Esophagus muscularis mucosa (tissue), 4 donors: ENCODE measurements around the gene ATP2B2. TPM values are rescaled to one million over a fixed set of nuclear protein-coding genes. Genes with fewer than 3 reads are reported as not detected.

Source experiments
- DNase-seq: peaks from one replicate; pipeline ENCODE4 v3.0.0-alpha.2; 2017; ENCODE audit errors: extremely low spot score
- H3K27ac ChIP-seq, 4 donors: fragments of 200-600 bp; sonication (generic); replicated peaks in 1 of 4; 1 replicate in 3 of 4; 2 replicates in 1 of 4; pipeline ENCODE4 v1.5.1; 2016 to 2019; ENCODE audit warnings: mild to moderate bottlenecking in 1 of 4
- H3K27me3 ChIP-seq, 4 donors: fragments of 200-600 bp; sonication (generic); one replicate each; pipeline versions ENCODE4 v1.5.1 to v1.6.0; 2016 to 2019
- H3K36me3 ChIP-seq, 4 donors: fragments of 200-600 bp; sonication (generic); one replicate each; pipeline ENCODE4 v1.5.1; 2016 to 2019
- H3K4me1 ChIP-seq, 4 donors: fragments of 200-600 bp; sonication (generic); one replicate each; pipeline ENCODE4 v1.5.1; 2016 to 2019
- H3K4me3 ChIP-seq, 4 donors: fragments of 200-600 bp; sonication (generic); 1 replicate in 2 of 4; 2 replicates in 2 of 4; pipeline ENCODE4 v1.5.1; 2016 to 2019; ENCODE audit warnings: mild to moderate bottlenecking in 4 of 4, moderate library complexity in 1 of 4
- H3K9me3 ChIP-seq, 4 donors: fragments of 200-600 bp; sonication (generic); 1 replicate in 3 of 4; 2 replicates in 1 of 4; pipeline ENCODE4 v1.5.1; 2016 to 2019
- EP300 ChIP-seq: sonication (generic); formaldehyde crosslinking; IDR thresholded peaks from one replicate; pipeline ENCODE4 v1.6.1; 2017; ENCODE audit warnings: antibody characterized with exemption
- POLR2A ChIP-seq: fragments of 450-650 bp; IDR thresholded peaks from one replicate; pipeline ENCODE4 v1.6.1; 2017; ENCODE audit warnings: antibody characterized with exemption, moderate library complexity, mild to moderate bottlenecking, low read depth
- POLR2AphosphoS5 ChIP-seq, 2 donors: sonication (generic); formaldehyde crosslinking; IDR thresholded peaks; one replicate each; pipeline ENCODE4 v1.6.1; 2017; ENCODE audit warnings: antibody characterized with exemption in 2 of 2
- whole genome bisulfite sequencing: methylation state at CpG from one replicate; pipeline ENCODE4 v1.1.5; 2018; 5-methylcytosine and 5-hydroxymethylcytosine counted together
- intact Hi-C: fragments of 100-400 bp; cut with DNase I; formaldehyde crosslinking; loops from one replicate; pipeline ENCODE4 v1.15.1; 2023
- total RNA-seq, 4 donors: library from RNA; depleted of rRNA; stranded (reverse); fragments of >200 nt; gene quantifications; one replicate each; pipeline versions ENCODE4 v1.1.0 to v1.2.1, GENCODE V29; 2016
- TF ChIP-seq, protein P1 (sequence below), 3 experiments: fragments of 200-600 bp in 2 of 3; fragments of 450-650 bp in 1 of 3; sonication (generic) in 2 of 3; IDR thresholded peaks; one replicate each; pipeline ENCODE4 v1.5.1; 2017 to 2019; ENCODE audit warnings: antibody characterized with exemption in 3 of 3, mild to moderate bottlenecking in 2 of 3, moderate library complexity in 1 of 3

The ATP2B2 gene
- total RNA-seq, 4 donors from 2014 or later = under 0.01 to 0.75 (median 0.39) TPM

DNA sequence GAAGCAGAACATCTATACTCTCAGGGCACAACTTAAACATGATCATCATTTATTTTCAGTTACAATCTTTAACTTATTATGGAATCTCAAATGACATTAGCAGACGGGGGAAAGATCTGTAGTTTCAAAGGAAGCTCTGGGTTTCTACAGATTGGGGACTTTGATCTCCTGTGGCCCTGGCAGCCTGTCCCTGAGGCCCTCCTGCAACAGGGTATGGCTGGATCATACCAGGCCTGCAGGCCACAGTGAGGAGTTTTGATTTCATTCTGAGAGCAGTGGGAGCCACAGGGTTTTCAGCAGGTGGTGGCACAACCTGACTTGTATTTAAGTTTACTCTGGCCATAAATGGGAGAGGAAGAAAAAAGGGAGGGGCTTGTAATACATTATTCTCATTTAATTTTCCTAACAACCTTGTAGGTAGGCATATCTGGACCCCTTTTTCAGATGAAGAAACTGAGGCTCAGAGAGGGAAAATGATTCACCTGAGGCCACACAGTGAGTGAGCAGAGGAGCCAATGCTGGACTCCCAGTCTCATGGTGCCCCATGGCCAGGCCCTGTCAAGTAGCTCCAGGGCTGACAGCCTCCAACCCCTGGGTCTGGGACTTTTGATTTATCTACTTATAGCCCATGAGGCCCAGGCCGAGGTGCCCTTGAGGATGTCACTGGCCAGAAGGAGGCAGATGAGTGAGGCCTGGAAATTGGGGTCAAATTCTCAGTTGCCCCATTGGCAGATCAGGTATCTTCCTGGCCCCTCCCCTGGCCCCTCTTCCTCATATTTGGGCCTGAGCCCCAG lies 71.0 kb downstream of the ATP2B2 start:
- Histone ChIP-seq H3K4me3 (no peak overlapping the region), H3K9me3 (peaks cover 0 to 7% (median 0%) of the 10 kb centered on the region in 4 donors), H3K27me3 (no peaks in the 10 kb centered on the region), H3K4me1 (no peaks in the 10 kb centered on the region), H3K36me3 (no peaks in the 10 kb centered on the region), H3K27ac (no peak overlapping the region)
- no peak for DNase-seq
- 91% methylated on average over 2 of the region's 2 CpGs for WGBS
- intact Hi-C loops = no loop called here
- TF ChIP-seq POLR2AphosphoS5 (IDR thresholded peaks at IDR 0.05) (no peak), POLR2A (no peak), EP300 (no peak)
- TF ChIP-seq, protein P1, sequence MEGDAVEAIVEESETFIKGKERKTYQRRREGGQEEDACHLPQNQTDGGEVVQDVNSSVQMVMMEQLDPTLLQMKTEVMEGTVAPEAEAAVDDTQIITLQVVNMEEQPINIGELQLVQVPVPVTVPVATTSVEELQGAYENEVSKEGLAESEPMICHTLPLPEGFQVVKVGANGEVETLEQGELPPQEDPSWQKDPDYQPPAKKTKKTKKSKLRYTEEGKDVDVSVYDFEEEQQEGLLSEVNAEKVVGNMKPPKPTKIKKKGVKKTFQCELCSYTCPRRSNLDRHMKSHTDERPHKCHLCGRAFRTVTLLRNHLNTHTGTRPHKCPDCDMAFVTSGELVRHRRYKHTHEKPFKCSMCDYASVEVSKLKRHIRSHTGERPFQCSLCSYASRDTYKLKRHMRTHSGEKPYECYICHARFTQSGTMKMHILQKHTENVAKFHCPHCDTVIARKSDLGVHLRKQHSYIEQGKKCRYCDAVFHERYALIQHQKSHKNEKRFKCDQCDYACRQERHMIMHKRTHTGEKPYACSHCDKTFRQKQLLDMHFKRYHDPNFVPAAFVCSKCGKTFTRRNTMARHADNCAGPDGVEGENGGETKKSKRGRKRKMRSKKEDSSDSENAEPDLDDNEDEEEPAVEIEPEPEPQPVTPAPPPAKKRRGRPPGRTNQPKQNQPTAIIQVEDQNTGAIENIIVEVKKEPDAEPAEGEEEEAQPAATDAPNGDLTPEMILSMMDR (IDR thresholded peaks at IDR 0.05) = no peak

DNA sequence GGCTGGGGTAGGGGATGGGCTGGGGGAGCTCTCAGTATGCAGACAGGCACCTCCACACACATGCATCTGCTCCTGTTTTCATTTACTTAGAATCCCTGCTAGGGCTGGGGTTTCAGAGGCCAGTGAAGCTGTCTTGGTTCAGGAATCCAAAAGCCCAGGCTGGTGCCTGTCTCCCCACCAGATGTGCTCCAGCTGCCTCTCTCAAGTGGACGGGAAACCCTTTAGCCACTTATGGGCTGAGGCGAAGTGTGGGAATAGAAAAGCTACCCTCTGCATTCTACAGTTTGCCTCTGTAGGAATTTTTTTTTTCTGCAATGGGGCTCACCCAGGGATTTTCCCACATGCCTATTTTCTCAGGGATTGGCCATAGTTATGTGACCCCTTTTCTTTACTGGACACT lies 72.5 kb downstream of the ATP2B2 start:
- no peak for DNase-seq
- intact Hi-C loops = no loop called here
- WGBS = 63% methylated on average over 2 of the region's 2 CpGs

DNA sequence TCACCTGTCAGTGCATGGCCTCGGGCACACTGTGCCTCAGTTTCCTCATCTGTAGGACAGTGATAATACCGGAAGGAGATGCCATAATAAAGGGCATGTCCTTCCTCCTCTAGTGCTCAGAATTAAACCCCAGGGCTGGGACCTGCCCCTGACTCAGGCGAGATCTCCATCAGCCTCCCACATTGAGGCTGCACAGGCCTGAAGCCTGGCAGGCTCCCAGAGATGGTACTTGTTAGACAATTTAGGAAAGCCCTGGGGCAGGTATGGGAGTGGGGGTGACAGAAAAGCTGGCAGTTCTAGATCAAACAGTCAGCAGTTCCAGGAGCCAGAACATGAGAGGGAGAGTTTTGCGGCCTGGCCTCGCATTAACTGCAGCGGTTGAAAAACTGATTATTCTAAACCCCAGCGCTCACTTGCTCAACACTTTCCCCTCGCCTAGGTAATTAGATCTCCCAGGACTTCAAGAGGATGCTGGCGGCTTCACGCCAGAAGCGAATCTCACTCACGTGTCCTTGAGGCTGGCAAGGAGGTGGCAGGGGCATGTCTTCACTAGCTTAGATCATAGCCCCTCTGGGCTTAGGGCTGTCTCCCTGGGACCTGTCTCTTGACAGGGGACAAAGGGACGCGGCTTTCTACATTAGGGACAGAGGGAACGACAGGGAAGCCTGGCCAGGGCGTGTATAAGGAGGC lies 73.1 kb downstream of the ATP2B2 start:
- no peak overlapping the region for H3K4me3 ChIP-seq
- no peaks in the 10 kb centered on the region for H3K36me3 ChIP-seq
- H3K9me3 ChIP-seq = peaks cover 0 to 7% (median 0%) of the 10 kb centered on the region in 4 donors
- no peaks in the 10 kb centered on the region for H3K4me1 ChIP-seq
- intact Hi-C loops = no loop called here
- H3K27me3 ChIP-seq = peaks cover 0 to 12% (median 0%) of the 10 kb centered on the region in 4 donors
- DNase-seq = no peak
- WGBS = 83% methylated on average over 13 of the region's 16 CpGs
- H3K27ac ChIP-seq = no peak overlapping the region
- TF ChIP-seq EP300 (no peak), POLR2AphosphoS5 (IDR thresholded peaks at IDR 0.05) (no peak), POLR2A (no peak)
- TF ChIP-seq, protein P1 (IDR thresholded peaks at IDR 0.05) = no peak

More for the DNA sequence above, 72.5 kb downstream of the ATP2B2 start:
- H3K9me3 ChIP-seq = peaks cover 0 to 7% (median 0%) of the 10 kb centered on the region in 4 donors
- no peak overlapping the region for H3K27ac ChIP-seq
- TF ChIP-seq, protein P1 (IDR thresholded peaks at IDR 0.05) = no peak
- TF ChIP-seq POLR2AphosphoS5 (IDR thresholded peaks at IDR 0.05) (no peak), EP300 (no peak), POLR2A (no peak)
- peaks cover 0 to 10% (median 0%) of the 10 kb centered on the region in 4 donors for H3K27me3 ChIP-seq
- no peaks in the 10 kb centered on the region for H3K36me3 ChIP-seq
- H3K4me1 ChIP-seq = no peaks in the 10 kb centered on the region
- no peak overlapping the region for H3K4me3 ChIP-seq

DNA sequence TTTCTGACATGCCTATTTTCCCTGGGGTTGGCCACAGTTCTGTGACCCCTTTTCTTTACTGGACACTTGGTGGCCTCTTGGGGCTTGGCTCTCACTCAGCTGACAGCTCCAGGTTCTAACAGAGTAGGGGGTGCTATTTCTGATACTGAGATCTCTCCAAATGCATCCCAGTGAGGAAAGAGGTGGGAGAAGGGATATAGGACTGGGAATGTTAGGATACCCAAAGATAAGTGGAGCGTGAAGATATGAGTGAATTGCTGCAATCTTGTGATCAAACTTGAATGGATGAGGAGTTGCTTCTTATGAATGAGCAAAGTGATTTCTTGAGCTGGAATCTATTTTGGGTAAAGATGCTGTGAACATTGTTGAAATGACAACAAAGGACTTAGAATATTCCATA lies 74.6 kb downstream of the ATP2B2 start:
- intact Hi-C loops = no loop called here
- Histone ChIP-seq H3K36me3 (no peaks in the 10 kb centered on the region), H3K9me3 (peaks cover 0 to 5% (median 0%) of the 10 kb centered on the region in 4 donors), H3K4me3 (no peak overlapping the region), H3K27me3 (peaks cover 0 to 12% (median 0%) of the 10 kb centered on the region in 4 donors), H3K27ac (no peak overlapping the region), H3K4me1 (no peaks in the 10 kb centered on the region)
- DNase-seq = no peak
- TF ChIP-seq, protein P1 (IDR thresholded peaks at IDR 0.05) = no peak
- TF ChIP-seq POLR2AphosphoS5 (IDR thresholded peaks at IDR 0.05) = no peak
- no peak for TF ChIP-seq POLR2A
- TF ChIP-seq EP300 = no peak
- WGBS = 95% methylated on average over 1 of the region's 1 CpG
